ENCODE results near the gene RCHY1.
"Not testable (repeated sequence)": the region's sequence is repeated elsewhere in the genome, so short reads cannot be mapped to it uniquely, and the experiment has no call there.

RCHY1 gene

DNA sequence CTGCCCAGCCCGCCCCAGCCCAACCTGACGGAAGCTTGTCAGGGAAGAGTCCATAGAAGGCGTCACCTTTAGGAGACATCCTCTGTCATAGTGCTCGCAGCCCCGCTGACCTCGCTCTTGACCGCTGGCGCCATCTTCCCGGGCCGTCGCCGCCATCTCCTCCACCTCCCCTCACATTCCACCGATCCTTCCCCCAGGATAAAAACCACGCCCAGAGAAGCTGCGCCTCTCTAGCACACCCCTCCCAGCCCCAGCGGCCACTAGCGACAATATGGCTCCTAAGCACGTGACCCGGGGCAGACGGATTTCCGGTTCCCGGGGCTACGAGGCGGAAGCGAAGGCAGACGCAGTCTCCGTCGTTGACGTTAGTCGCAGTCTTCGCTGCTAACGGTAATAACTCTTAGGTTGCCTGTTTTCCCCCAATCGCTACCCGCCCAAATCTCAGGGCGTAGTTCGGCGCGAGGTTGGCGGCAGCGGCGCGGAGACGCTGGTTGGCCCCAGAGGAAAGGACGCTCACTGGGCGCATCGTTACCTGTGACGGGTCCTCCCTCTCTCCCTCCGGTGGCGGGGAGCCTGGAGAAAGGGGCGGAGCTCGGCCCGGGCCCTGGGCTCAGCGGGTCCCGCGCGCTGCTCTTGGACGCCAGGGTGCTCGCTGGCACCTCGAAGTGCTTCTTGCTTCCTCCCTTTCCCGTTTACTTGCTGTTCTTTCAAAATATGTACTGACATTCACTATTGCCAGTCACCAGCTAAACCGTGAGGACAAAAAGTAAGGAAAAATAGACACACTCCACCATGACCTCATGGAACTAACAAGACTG is at the start of gene RCHY1, which contains the start of gene THAP6:
Gene RCHY1 (minus strand): TSS at position 273 of the 818 bp plus-strand sequence. CDS start 117 bp downstream, at position 156.
Gene THAP6 (plus strand): TSS at position 343 of the 818 bp plus-strand sequence. CDS start 980 bp downstream, outside the sequence.
- DNase-seq (ENCODE audit: low read depth) = peak; percentile 86

DNA sequence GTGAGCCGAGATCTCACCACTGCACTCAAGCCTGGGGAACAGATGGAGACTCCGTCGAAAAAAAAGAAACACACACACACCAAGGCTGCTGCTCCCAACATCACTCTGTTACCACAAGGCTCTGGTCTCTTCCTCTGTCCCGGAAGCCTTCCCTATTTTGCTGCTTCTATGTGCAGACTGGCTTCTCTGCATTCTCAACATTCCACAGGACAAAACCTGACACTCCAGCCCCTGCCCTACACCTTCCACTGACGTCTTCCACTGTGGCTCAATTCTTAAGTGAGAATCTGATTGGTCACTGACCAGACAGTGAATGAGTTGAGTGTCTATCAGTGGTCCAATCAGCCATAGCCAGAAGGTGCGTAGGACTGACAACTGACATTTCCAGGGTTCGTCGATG is 47.6 kb upstream of the RCHY1 start:
- no peak for DNase-seq (ENCODE audit: low read depth)

DNA sequence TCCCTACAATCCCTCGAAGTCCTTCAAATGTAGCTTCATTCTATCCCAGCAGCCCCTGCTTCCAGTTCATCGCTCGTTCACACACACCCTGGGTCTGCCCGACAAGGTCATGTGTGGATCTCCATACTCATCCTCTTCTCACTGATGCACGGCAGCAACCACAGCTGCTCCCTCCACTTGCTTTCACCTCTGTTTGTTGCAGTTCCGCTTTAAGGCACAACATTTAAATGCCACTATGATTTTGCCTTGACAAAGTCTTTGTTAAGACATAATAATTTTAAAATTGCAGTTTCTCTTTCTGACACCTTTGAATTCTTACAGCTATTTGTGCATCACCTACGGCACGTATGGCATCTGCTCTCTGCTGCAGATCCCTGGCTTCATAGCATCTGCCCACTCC is 43.5 kb upstream of the RCHY1 start:
- DNase-seq (ENCODE audit: low read depth) = no peak

DNA sequence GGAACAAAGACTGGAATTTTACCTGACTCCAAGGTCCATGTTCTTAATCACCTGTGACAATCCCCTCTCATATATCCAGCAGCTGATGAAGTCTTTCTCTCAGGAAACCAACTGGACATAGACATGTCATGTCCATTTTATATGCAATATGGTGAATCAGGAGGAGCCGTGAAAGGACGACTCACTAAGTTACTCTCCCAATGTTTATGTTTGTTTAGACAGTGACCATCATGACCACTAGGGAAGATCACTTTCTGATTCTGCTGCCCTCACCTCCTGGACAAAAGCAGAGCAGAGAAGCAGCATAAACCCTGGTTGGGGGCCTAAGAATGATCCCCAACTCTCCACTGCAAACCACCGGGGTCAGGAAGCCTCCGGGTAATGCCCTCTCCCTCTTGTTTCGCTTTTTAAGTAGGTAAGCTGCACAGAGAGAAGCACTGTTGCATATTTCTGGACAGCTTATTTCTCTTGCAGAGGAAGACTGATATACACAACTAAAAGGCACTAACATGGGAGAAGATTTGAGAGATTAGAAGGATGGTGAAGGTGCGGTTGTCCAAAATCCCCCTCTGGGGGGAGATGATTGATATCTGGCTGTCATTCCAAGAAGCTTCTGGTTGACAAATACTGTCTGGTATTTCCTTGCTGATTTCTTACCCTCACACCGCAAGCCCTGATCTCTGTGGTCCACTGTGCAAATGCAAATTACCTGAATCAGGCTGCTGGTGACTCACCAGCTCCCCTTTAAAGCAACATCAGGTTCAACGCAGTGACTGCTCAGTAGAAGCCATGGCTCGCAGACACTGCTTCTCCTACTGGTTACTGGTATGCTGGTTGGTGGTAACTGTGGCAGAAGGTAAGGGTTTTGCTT is 41.3 kb upstream of the RCHY1 start, which contains the start of gene ODAPH:
Gene ODAPH (plus strand): TSS at position 773 of the 871 bp plus-strand sequence. CDS start 17 bp downstream, at position 790.
- DNase-seq (ENCODE audit: low read depth) = peak; percentile 55

DNA sequence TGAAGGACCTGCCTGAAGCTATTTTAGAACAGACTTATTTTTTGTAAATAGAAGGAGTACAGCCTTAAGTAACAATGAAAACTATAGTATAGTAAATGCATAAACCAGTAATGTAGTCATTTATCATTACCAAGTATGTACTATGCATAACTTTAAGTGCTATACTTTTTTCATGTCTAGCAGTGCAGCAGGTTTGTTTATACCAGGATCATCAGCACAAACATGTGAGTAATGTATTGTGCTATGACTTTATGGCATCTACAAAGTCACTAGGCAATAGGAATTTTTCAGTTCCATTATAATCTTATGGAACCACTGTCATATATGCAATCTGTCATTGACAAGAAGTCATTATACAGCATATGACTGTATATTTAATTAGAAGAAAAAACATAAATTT is 38.2 kb upstream of the RCHY1 start:
- no peak for DNase-seq (ENCODE audit: low read depth)

DNA sequence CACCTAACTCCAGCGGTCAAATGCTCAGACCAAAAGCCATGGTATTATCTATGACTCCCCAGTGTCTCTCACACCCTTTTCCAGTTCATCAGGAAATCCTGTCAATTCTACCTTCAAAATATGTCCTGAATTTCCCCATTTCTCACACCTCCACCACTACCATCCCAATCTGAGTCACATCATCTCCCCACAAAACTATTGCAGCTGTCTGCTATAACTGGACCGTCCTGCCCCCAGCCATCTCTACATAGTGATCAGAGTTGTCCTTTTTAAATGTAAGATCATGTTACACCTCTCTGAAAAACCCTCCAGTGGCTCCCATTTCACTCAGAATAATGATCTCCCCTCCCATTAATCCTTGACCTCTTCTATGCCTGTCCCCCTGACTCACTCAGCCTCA is 34.8 kb upstream of the RCHY1 start:
- no peak for DNase-seq (ENCODE audit: low read depth)

DNA sequence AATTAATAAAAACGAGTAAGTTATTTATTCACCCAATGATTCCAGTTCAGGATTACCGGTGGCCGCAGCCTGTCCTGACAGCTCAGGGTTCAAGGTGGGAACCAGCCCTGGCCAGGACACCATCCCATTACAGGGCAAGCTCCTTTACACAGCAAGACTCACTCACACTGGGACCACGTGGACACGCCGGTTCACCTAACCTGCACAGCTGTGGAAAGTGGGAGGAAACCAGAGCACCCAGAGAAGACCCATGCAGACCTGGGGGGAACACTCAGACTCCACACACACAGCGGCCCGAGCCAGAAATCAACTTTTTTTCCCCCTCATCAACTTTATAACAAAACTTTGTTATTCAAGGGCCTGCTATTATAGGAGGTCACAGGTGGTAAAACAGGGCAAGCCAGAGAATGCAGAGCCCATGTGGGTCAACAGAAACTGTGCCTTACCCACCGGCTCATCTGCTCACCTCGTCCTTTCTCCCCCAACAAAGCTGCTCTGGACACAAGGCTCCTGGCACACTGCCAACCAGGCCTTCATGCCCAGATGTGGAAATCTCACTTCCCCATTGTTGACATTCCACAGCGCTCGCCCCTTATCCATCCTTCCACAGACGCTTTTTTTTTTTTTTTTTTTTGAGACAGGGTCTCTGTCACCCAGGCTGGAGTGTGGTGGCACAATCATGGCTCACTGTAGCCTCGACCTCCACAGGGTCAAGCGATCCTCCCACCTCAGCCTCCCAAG is 33.6 kb upstream of the RCHY1 start:
- no peak for DNase-seq (ENCODE audit: low read depth)

DNA sequence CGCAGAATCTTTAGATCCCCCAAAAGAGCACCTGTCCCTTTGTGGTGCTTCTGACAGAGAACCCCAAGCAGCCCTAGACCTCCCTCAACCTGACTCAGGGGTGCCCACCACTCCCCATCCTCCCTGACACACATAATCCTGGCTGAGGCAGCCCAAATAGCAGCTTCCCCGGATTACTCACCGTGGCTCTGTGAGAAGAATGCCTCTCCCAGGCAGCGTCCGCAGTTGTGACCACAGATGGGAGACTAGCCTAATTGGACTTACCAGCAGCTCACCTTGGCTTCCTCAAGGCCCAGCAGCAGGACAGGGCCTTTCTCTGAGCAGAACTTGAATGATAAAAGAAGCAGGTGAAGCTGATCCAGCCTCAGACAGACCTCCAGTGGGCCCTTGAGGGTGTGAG is 31.3 kb upstream of the RCHY1 start:
- DNase-seq (ENCODE audit: low read depth) = no peak

DNA sequence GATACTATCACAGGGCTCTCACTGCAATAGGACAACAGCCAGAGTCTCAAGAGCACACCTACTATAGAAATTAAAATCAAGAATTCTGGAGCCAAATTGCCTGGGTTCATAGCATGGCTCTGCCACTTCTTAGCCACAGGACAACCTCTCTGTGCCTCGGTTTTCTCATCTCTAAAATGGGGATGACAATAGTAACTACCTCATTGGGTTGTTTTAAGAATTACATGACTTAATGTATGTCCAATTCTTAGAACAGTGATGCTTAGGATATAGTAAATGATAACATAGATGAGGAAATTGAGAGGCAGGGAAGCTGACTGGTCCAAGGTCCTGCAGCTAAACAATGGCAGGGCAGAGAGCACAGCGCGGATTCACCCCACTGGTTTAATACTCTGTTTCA is 30.7 kb upstream of the RCHY1 start:
- no peak for DNase-seq (ENCODE audit: low read depth)

DNA sequence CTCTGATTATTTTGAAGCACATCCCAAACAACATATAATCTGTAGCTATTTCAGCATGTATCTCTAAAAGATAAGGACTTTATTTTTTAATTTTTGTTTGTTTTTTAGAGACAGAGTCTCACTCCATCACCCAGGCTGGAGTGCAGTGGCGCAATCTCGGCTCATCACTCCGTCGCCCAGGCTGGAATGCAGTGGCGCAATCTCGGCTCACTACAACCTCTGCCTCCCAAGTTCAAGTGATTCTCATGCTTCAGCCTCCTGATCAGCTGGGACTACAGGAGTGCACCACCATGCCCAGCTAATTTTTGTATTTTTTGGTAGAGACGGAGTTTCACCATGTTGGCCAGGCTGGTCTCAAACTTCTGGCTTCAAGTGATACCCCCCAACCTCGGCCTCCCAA is 30.0 kb upstream of the RCHY1 start:
- DNase-seq (ENCODE audit: low read depth) = not testable (repeated sequence)

DNA sequence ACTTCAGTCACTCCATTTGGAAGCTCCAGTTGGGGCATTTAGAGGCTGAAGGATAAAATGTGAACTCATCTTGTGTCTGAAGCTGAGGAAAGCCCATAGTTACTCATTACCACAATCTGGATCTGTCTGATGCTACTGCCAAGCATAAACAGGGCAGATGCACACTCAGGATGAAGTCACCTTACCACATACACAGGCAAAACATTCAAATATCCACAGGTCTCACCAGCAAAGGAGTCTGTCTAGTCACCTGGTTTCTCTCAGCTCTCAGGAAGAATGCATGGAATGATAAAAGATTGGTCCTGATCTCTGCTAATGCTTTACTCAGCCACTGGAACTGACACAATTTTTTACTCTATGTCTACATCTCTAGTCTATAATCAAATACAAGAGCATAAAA is 28.6 kb upstream of the RCHY1 start:
- DNase-seq (ENCODE audit: low read depth) = peak; percentile 82

DNA sequence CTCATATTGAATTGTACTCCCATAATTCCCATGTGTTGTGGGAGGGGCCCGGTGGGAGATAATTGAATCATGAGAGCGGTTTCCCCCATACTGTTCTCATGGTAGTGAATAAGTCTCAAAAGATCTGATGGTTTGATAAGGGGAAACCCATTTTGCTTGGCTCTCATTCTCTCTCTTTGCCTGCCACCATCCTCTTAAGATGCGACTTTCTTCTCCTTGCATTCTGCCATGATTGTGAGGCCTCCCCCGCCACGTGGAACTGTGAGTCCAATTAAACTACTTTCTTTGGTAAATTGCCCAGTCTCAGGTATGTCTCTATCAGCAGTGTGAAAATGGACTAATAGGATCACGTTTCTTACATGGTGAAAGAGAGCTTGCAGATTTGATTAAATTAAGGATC is 23.1 kb upstream of the RCHY1 start:
- DNase-seq (ENCODE audit: low read depth) = not testable (repeated sequence)

DNA sequence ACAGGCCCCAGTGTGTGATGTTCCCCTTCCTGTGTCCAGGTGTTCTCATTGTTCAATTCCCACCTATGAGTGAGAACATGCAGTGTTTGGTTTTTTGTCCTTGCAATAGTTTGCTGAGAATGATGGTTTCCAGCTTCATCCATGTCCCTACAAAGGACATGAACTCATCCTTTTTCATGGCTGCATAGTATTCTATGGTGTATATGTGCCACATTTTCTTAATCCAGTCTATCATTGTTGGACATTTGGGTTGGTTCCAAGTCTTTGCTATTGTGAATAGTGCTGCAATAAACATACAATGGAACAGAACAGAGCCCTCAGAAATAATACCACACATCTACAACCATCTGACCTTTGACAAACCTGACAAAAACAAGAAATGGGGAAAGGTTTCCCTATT is 19.7 kb upstream of the RCHY1 start:
- not testable (repeated sequence) for DNase-seq (ENCODE audit: low read depth)

DNA sequence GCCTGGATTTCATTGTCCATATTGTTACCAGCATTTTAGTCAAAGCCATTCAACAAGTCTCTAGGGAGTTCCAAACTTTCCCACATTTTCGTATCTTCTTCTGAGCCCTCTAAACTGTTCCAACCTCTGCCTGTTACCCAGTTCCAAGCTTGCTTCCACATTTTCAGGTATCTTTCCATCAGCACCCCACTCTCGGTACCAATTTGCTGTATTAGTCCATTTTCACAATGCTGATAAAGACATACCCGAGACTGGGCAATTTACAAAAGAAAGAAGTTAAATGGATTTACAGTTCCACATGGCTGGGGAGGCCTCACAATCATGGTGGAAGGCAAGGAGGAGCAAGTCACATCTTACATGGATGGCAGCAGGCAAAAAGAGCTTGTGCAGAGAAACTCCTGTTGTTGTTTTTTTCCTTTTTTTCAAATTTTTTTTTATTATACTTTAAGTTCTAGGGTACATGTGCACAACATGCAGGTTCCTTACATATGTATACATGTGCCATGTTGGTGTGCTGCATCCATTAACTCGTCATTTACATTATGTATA is 19.2 kb upstream of the RCHY1 start:
- not testable (repeated sequence) for DNase-seq (ENCODE audit: low read depth)

DNA sequence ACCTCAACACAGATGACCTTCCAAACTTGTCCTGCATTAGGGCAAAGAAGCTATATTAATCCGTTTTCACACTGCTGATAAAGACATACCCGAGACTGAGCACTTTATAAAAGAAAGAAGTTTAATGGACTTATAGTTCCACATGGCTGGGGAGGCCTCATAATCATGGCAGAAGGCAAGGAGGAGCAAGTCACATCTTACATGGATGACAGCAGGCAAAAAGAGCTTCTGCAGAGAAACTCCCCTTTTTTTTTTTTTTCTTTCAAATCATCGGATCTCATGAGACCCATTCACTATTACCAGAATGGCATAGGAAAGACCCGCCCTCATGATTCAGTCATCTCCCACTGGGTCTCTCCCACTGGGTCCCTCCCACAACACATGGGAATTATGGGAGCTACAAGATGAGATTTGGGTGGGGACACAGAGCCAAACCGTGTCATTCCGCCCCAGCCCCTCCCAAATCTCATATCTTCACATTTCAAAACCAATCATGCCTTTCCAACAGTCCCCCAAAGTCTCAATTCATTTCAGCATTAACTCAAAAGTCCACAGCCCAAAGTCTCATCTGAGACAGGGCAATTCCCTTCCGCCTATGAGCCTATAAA is 17.4 kb upstream of the RCHY1 start:
- not testable (repeated sequence) for DNase-seq (ENCODE audit: low read depth)

DNA sequence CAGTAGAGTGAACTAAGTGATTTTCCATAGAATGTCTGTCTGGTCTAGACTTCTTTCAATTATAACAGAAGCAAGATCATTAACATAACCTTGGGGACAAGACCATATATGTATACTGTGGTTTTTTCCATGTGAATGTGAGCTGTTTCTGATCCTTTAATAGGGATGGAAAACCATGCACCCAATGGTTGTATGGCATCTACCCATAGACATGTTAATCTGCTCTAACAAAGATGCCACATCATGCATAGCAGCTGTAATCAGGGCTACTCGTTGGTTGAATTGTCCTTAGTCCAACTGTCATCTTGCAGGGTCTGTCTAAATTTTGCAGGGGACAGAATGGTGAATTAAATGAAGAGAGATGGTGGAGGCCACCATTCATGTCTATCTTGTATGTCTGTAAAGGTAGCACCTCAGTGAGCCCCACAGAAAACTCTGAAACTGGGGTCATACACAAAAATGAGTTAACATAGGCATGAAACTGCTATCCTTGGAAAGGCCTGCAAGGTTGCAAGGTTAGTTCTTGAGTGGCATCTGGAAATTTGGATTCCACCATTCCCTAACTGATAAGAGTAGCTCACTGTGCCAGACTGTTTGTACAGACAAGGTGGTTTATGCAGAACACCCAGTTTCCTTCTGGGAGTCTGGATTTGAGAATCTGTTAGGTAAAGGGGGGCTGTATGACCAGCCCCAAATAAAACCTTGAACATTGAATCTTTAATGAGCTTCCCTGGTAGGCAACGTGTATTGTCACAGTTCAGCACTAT is 16.5 kb upstream of the RCHY1 start:
- DNase-seq (ENCODE audit: low read depth) = no peak

DNA sequence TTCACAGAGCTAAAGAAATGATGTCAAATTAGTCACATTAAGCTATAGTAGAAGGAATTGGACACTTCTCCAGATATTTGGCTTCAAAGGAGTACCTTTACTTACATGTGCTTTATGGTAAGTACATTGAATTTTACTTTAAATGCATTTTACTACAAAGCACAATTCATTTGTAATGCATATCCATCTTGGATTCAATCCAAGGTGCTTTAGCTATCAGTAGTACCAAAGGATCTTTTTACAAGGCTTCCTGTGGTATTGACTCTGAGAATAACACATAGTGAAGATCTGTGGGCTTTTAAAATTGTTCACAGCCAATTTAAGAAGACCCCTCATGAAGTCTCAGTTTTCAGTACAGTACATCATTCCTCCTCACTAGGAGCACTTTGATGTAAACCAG is 13.3 kb upstream of the RCHY1 start:
- no peak for DNase-seq (ENCODE audit: low read depth)

DNA sequence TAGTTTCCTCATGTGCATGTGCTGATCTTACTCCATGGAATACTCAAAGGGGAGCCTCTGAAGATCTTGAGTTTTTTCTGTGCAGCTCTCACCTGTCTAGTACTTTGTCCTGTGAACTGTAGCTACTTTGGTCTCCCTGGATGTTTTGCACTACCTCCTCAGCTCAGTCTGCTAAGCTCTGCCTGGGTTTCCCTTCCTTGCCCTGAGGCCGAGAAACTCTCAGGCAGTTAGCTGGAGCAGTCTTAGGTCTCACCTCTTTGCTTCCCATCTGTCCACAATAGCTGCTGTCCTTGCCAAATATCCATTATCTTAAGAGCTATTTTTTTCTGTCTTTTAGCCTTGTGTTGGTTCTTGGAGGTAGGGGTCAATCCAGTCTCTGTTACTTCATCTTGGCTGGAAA is 11.7 kb upstream of the RCHY1 start:
- no peak for DNase-seq (ENCODE audit: low read depth)

DNA sequence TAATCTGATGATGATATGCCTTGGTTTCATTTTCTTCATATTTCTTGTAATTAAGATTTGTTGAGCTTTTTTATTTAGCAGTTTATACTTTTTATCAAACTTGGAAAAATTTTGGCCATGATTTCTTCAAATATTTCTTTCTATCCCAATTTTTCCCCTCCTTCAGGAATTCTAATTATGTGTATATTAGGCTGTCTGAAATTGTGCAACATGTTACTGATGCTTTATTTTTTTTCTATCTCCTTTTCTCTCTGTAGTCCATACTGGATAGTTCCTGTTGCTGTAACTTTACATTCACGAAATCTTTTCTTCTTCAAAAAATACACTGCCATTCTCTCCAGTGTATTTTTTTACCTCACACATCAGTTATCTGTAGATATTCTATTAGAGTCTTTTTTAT is 10.9 kb upstream of the RCHY1 start:
- no peak for DNase-seq (ENCODE audit: low read depth)

DNA sequence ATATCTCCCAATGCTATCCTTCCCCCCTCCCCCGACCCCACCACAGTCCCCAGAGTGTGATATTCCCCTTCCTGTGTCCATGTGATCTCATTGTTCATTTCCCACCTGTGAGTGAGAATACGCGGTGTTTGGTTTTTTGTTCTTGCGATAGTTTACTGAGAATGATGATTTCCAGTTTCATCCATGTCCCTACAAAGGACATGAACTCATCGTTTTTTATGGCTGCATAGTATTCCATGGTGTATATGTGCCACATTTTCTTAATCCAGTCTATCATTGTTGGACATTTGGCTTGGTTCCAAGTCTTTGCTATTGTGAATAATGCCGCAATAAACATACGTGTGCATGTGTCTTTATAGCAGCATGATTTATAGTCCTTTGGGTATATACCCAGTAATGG is 5.2 kb upstream of the RCHY1 start:
- DNase-seq (ENCODE audit: low read depth) = not testable (repeated sequence)

DNA sequence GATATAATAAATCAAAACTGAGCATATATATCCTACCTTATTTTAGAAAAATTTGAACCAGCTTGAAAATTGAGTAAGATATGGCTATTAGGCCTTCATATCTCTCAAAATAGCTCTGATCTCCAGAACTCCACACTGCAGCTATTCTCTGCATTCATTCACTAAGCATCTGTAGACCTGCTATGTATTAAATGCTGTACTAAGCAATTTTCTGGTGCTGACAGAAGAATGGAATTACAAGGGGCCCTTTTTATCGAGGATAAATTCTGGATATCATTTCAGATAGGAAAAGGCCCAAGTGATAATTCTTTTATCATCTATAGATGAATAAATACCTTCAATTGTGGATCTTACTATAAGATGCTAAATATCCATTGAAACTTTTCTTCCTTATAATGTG is 1.9 kb upstream of the RCHY1 start:
- no peak for DNase-seq (ENCODE audit: low read depth)
